SK-N-SH treated with all-trans-retinoic acid at 6 μM for 48 hours (cell line): Measurements from ENCODE around the gene DMRT3.

Experiments used
- ATAC-seq: fragments of 200-7000 bp; cut with Tn5 transposase; 3 replicates; pipeline ENCODE4 v1.9.1; 2020; ENCODE audit warnings: mild to moderate bottlenecking, moderate library complexity
- ARNTL ChIP-seq: fragments of 450-650 bp; formaldehyde crosslinking; IDR thresholded peaks from 2 replicates; pipeline ENCODE4 v1.5.0; 2020; ENCODE audit warnings: low read depth, mild to moderate bottlenecking, moderate library complexity, borderline replicate concordance
- BACH2 ChIP-seq: fragments of 250-450 bp; sonication (Bioruptor Pico); IDR thresholded peaks from 2 replicates; pipeline ENCODE4 v1.9.0; 2021; ENCODE audit warnings: mild to moderate bottlenecking, borderline replicate concordance
- CSDC2 ChIP-seq: fragments of 250-450 bp; sonication (Bioruptor Pico); IDR thresholded peaks from 2 replicates; pipeline ENCODE4 v1.5.0; 2020; ENCODE audit warnings: mild to moderate bottlenecking, moderate library complexity
- ESRRG ChIP-seq: fragments of 250-450 bp; sonication (Bioruptor Pico); IDR thresholded peaks from 2 replicates; pipeline ENCODE4 v1.6.1; 2021; ENCODE audit warnings: mild to moderate bottlenecking
- OSR1 ChIP-seq: fragments of 250-450 bp; sonication (Bioruptor Pico); IDR thresholded peaks from 2 replicates; pipeline ENCODE4 v1.8.0; 2022; ENCODE audit warnings: moderate library complexity, mild to moderate bottlenecking, inconsistent platforms
- POU6F1 ChIP-seq: fragments of 250-450 bp; sonication (Bioruptor Pico); IDR thresholded peaks from 2 replicates; pipeline ENCODE4 v1.8.0; 2021; ENCODE audit warnings: low read depth, mild to moderate bottlenecking, moderate library complexity, borderline replicate concordance
- PPARA ChIP-seq: fragments of 250-450 bp; sonication (Bioruptor Pico); IDR thresholded peaks from 2 replicates; pipeline ENCODE4 v1.5.0; 2020; ENCODE audit warnings: mild to moderate bottlenecking, borderline replicate concordance
- RARB ChIP-seq: fragments of 250-450 bp; sonication (Bioruptor Pico); IDR thresholded peaks from 2 replicates; pipeline ENCODE4 v1.8.0; 2021; ENCODE audit warnings: mild to moderate bottlenecking, moderate library complexity
- SNAI2 ChIP-seq: fragments of 250-450 bp; sonication (Bioruptor Pico); IDR thresholded peaks from 2 replicates; pipeline ENCODE4 v1.5.0; 2020; ENCODE audit warnings: mild to moderate bottlenecking, moderate library complexity
- TCF4 ChIP-seq: fragments of 250-450 bp; sonication (Bioruptor Pico); IDR thresholded peaks from 2 replicates; pipeline ENCODE4 v1.8.0; 2021; ENCODE audit warnings: mild to moderate bottlenecking, moderate library complexity, borderline replicate concordance
- TOX ChIP-seq: fragments of 250-450 bp; sonication (Bioruptor Pico); IDR thresholded peaks from 2 replicates; pipeline ENCODE4 v1.8.0; 2021; ENCODE audit warnings: mild to moderate bottlenecking, moderate library complexity, borderline replicate concordance
- TSHZ2 ChIP-seq: fragments of 250-450 bp; sonication (Bioruptor Pico); IDR thresholded peaks from 2 replicates; pipeline ENCODE4 v1.5.0; 2020; ENCODE audit warnings: mild to moderate bottlenecking, moderate library complexity
- ZC3H10 ChIP-seq: fragments of 250-450 bp; sonication (Bioruptor Pico); IDR thresholded peaks from 2 replicates; pipeline ENCODE4 v1.5.1; 2021; ENCODE audit warnings: mild to moderate bottlenecking, moderate library complexity
- ZFP3 ChIP-seq: fragments of 250-450 bp; sonication (Bioruptor Pico); IDR thresholded peaks from 2 replicates; pipeline ENCODE4 v1.5.0; 2020; ENCODE audit warnings: mild to moderate bottlenecking, moderate library complexity
- ZFP30 ChIP-seq: fragments of 450-650 bp; formaldehyde crosslinking; IDR thresholded peaks from 2 replicates; pipeline ENCODE4 v1.5.0; 2022; ENCODE audit warnings: mild to moderate bottlenecking, moderate library complexity
- ZNF565 ChIP-seq: fragments of 450-650 bp; formaldehyde crosslinking; conservative IDR thresholded peaks from 2 replicates; pipeline ENCODE4 v1.5.0; 2020; ENCODE audit warnings: low read depth, mild to moderate bottlenecking, moderate library complexity
- ZNF70 ChIP-seq: fragments of 450-650 bp; formaldehyde crosslinking; IDR thresholded peaks from 2 replicates; pipeline ENCODE4 v1.5.0; 2020; ENCODE audit warnings: mild to moderate bottlenecking, moderate library complexity
- ZNF8 ChIP-seq: fragments of 450-650 bp; formaldehyde crosslinking; IDR thresholded peaks from 2 replicates; pipeline ENCODE4 v1.5.0; 2020; ENCODE audit warnings: mild to moderate bottlenecking, moderate library complexity
- TF ChIP-seq, protein P1 (sequence below): fragments of 250-450 bp; sonication (Bioruptor Pico); IDR thresholded peaks from 2 replicates; pipeline ENCODE4 v1.5.1; 2021; ENCODE audit warnings: mild to moderate bottlenecking, moderate library complexity
- TF ChIP-seq, protein P2 (sequence below): fragments of 250-450 bp; sonication (Bioruptor Pico); IDR thresholded peaks from 2 replicates; pipeline ENCODE4 v1.5.1; 2020; ENCODE audit warnings: low read depth, mild to moderate bottlenecking, moderate library complexity

DMRT3 gene

DNA sequence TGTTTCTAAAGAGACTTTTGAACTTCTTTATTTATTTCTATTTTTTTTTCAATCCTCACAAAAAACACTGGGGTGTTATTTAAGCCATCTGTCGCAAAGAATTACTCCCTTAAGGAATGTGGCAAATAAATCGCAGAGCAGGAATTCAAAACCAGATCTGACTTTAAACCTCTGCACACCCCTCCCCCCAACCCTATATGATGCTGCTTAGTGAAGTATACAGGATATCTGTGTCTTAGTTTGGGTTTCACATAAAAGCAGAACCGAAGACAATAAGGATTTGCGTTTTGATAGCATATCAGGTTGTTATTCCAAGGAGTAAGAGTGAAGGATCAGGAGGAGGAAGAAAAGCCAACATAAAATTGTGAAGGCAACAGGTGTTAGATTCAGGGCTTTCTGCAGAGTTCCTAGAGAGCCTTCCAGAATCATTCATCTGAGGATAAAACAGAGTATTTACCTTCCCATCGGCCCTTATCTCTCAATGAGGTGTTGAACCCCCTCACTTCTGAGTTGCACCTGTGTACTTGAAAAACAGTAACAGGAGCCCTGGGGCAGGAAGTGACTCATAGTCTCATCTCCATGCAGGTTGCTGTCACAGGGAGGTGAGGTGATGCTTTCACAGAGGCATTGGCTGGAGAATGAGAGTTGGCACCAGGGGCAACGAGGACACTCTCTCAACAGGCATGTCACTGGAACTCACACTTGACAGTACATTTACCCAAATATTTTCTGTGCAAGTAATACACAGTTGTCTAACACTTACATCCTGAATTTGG, 33.5 kb upstream of the DMRT3 start:
- no peak for TF ChIP-seq TCF4 (CRISPR knock-in tag)

GRCh38 chr9:947985-948384, 28.5 kb upstream of the DMRT3 start:
- TF ChIP-seq OSR1 (no peak), ZC3H10 (CRISPR knock-in tag) (no peak), ZFP3 (CRISPR knock-in tag) (no peak), POU6F1 (CRISPR knock-in tag) (no peak), PPARA (CRISPR knock-in tag) (no peak), BACH2 (CRISPR knock-in tag) (no peak), TSHZ2 (CRISPR knock-in tag) (no peak), ZNF565 (no peak), TOX (no peak), CSDC2 (no peak), ZNF70 (CRISPR knock-in tag) (no peak), ESRRG (no peak), RARB (CRISPR knock-in tag) (no peak), ZFP30 (CRISPR knock-in tag) (no peak), ZNF8 (no peak), TCF4 (CRISPR knock-in tag) (no peak), SNAI2 (CRISPR knock-in tag) (no peak)
- TF ChIP-seq, protein P1, sequence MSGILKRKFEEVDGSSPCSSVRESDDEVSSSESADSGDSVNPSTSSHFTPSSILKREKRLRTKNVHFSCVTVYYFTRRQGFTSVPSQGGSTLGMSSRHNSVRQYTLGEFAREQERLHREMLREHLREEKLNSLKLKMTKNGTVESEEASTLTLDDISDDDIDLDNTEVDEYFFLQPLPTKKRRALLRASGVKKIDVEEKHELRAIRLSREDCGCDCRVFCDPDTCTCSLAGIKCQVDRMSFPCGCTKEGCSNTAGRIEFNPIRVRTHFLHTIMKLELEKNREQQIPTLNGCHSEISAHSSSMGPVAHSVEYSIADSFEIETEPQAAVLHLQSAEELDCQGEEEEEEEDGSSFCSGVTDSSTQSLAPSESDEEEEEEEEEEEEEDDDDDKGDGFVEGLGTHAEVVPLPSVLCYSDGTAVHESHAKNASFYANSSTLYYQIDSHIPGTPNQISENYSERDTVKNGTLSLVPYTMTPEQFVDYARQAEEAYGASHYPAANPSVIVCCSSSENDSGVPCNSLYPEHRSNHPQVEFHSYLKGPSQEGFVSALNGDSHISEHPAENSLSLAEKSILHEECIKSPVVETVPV = no peak
- ATAC-seq = no peak

More for the DNA sequence above, 33.5 kb upstream of the DMRT3 start:
- no peak for ATAC-seq

DNA sequence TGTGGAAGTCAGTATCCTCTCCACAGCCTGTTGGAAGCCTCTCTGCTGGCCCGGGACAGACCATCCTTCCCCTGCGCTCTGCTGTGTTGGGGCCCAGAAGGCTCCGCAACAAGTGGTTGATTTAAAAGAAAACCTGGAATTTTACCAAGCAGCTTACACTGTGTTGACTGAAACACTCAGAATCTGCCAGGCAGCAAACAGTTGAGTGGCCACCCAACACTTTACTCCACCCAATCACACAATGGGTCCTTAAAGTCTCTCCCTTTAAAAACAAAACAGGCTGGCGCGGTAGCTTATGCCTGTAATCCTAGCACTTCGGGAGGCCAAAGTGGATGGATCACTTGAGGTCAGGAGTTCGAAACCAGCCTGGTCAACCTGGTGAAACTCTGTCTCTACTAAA, 28.0 kb upstream of the DMRT3 start:
- ATAC-seq = no peak
- TF ChIP-seq BACH2 (CRISPR knock-in tag) (no peak), ZNF8 (no peak), TCF4 (CRISPR knock-in tag) (no peak), ZC3H10 (CRISPR knock-in tag) (no peak), TSHZ2 (CRISPR knock-in tag) (no peak), PPARA (CRISPR knock-in tag) (no peak), ZNF70 (CRISPR knock-in tag) (no peak), RARB (CRISPR knock-in tag) (no peak), ARNTL (CRISPR knock-in tag) (no peak), OSR1 (no peak)
- TF ChIP-seq, protein P2, sequence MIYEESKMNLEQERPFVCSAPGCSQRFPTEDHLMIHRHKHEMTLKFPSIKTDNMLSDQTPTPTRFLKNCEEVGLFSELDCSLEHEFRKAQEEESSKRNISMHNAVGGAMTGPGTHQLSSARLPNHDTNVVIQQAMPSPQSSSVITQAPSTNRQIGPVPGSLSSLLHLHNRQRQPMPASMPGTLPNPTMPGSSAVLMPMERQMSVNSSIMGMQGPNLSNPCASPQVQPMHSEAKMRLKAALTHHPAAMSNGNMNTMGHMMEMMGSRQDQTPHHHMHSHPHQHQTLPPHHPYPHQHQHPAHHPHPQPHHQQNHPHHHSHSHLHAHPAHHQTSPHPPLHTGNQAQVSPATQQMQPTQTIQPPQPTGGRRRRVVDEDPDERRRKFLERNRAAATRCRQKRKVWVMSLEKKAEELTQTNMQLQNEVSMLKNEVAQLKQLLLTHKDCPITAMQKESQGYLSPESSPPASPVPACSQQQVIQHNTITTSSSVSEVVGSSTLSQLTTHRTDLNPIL (CRISPR knock-in tag) = no peak
